ENCODE results near the gene TRIM54. TPM values are rescaled to one million over a fixed set of nuclear protein-coding genes. Genes with fewer than 3 reads are reported as not detected.

The TRIM54 gene, protein sequence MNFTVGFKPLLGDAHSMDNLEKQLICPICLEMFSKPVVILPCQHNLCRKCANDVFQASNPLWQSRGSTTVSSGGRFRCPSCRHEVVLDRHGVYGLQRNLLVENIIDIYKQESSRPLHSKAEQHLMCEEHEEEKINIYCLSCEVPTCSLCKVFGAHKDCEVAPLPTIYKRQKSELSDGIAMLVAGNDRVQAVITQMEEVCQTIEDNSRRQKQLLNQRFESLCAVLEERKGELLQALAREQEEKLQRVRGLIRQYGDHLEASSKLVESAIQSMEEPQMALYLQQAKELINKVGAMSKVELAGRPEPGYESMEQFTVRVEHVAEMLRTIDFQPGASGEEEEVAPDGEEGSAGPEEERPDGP
- total RNA-seq (2021): 2.2 and 2.8 TPM in 2 replicates
- Bru-seq, nascent RNA: percentile 39 among the genes with signal in this experiment
- BruChase-seq, experiment 1, labeled RNA remaining after a 2-hour chase: percentile 40 among the genes with signal in this experiment
- BruChase-seq, experiment 2, labeled RNA remaining after a 6-hour chase: percentile 40 among the genes with signal in this experiment
- long read RNA-seq, partial matches to known transcripts: 0 of 1 reads
- long read RNA-seq, other reads (novel, unspliced or antisense): 1 of 1 reads

DNA sequence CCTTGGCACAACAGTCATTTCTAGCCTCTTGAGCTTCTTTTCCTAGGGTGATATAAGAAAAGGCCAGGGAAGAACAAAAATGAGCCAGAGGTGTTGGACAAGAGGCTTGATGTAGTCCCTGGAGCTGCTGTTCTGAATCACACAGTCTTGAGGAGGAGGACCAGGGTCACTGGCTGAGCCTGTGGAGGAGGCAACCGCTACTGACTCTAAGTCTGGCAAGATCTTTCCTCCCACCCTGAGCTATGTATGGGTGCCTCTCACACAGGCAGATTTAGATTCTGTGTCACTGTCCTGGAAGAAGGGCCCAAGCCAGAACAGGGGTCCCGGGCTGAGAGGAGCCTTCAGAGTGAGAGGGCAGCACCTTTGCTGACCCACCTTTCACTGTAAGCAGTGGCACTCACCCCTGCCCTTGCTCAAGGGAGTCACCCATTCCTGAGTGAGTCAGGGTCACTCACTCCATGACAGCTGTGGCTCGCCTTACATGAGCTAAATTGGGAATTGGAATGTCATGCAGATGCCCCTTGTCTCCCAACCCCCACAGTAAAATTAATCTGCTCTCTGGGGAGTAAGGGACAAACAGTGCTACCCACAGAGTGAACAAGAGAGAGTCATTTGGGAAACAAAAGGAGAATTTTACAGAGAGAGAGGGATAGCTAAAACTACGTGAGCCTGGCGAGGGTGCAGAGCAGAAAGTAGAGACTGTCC is at the start of gene TRIM54:
Gene TRIM54 (plus strand): TSS at position 575 of the 705 bp plus-strand sequence. CDS start 303 bp downstream, outside the sequence.
- H3K9me3 ChIP-seq (ENCODE audit: low read depth, low read length, poor library complexity, severe bottlenecking): no peaks in the 10 kb centered on the region
- peak; percentile 43 for DNase-seq (ENCODE audit: low spot score)
- H3K36me3 ChIP-seq (ENCODE audit: insufficient read depth, low read length, poor library complexity, severe bottlenecking): no peaks in the 10 kb centered on the region
- TF ChIP-seq EZH2 (IDR thresholded peaks at IDR 0.05; ENCODE audit: borderline replicate concordance, low read depth, low read length, poor library complexity, severe bottlenecking): no peak
- peaks cover 16% of the 10 kb centered on the region for H3K4me1 ChIP-seq (ENCODE audit: insufficient read depth, low read length, poor library complexity, severe bottlenecking)
- intact Hi-C loops (cut with micrococcal nuclease; ENCODE audit: unreplicated experiment): loop anchor here (2.0 to 5.0 kb wide), 2 partner anchors 183 to 320 kb away; no protein-coding TSS in a partner anchor
- no peak within 1 kb of the TSS for H3K4me3 ChIP-seq (ENCODE audit: low read depth, low read length, poor library complexity, severe bottlenecking)
- no peaks in the 10 kb centered on the region for H3K27me3 ChIP-seq (replicated peaks; ENCODE audit: insufficient read depth, low read depth, low read length, poor library complexity)
- POLR2A ChIA-PET (ENCODE audit: low non-redundant PET): no interaction called here
- no peak within 1 kb of the TSS for H3K27ac ChIP-seq (ENCODE audit: low read depth, low read length, poor library complexity, severe bottlenecking)
- BruUV-seq (replicated peaks): no TSS peak
- CTCF ChIA-PET: interaction anchor here (0.5 to 1.5 kb wide), 2 partner anchors 17 to 265 kb away, joined by 3 to 11 read pairs; no protein-coding TSS in a partner anchor

DNA sequence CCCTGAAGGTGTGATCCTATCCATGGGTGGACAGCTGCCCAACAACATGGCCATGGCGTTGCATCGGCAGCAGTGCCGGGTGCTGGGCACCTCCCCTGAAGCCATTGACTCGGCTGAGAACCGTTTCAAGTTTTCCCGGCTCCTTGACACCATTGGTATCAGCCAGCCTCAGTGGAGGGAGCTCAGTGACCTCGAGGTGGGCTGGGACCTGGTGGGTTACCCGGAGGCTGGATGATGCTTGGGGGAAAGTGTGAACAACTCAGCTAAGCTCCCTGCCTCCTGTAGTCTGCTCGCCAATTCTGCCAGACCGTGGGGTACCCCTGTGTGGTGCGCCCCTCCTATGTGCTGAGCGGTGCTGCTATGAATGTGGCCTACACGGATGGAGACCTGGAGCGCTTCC is 48.9 kb upstream of the TRIM54 start:
- ChIA-PET POLR2A (ENCODE audit: low non-redundant PET) (interaction anchor here (0.6 kb wide), 1 partner anchor 29 kb away, joined by 3 read pairs; the partner anchor contains the start of gene SLC30A3), CTCF (interaction anchor here (0.6 kb wide), 1 partner anchor 70 kb away, joined by 5 read pairs; no protein-coding TSS in a partner anchor)
- Histone ChIP-seq H3K27me3 (replicated peaks; ENCODE audit: insufficient read depth, low read depth, low read length, poor library complexity) (no peaks in the 10 kb centered on the region), H3K36me3 (ENCODE audit: insufficient read depth, low read length, poor library complexity, severe bottlenecking) (peaks cover 99% of the 10 kb centered on the region), H3K9me3 (ENCODE audit: low read depth, low read length, poor library complexity, severe bottlenecking) (no peaks in the 10 kb centered on the region), H3K4me1 (ENCODE audit: insufficient read depth, low read length, poor library complexity, severe bottlenecking) (no peaks in the 10 kb centered on the region), H3K4me3 (ENCODE audit: low read depth, low read length, poor library complexity, severe bottlenecking) (no peak overlapping the region), H3K27ac (ENCODE audit: low read depth, low read length, poor library complexity, severe bottlenecking) (no peak overlapping the region)
- TF ChIP-seq, protein P1, sequence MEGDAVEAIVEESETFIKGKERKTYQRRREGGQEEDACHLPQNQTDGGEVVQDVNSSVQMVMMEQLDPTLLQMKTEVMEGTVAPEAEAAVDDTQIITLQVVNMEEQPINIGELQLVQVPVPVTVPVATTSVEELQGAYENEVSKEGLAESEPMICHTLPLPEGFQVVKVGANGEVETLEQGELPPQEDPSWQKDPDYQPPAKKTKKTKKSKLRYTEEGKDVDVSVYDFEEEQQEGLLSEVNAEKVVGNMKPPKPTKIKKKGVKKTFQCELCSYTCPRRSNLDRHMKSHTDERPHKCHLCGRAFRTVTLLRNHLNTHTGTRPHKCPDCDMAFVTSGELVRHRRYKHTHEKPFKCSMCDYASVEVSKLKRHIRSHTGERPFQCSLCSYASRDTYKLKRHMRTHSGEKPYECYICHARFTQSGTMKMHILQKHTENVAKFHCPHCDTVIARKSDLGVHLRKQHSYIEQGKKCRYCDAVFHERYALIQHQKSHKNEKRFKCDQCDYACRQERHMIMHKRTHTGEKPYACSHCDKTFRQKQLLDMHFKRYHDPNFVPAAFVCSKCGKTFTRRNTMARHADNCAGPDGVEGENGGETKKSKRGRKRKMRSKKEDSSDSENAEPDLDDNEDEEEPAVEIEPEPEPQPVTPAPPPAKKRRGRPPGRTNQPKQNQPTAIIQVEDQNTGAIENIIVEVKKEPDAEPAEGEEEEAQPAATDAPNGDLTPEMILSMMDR (conservative IDR thresholded peaks at IDR 0.05; ENCODE audit: low read depth, low read length): no peak
- TF ChIP-seq EZH2 (IDR thresholded peaks at IDR 0.05; ENCODE audit: borderline replicate concordance, low read depth, low read length, poor library complexity, severe bottlenecking): no peak
- no peak for DNase-seq (ENCODE audit: low spot score)
- BruUV-seq (replicated peaks): TSS peak; percentile 30
- intact Hi-C loops (cut with micrococcal nuclease; ENCODE audit: unreplicated experiment): no loop called here

DNA sequence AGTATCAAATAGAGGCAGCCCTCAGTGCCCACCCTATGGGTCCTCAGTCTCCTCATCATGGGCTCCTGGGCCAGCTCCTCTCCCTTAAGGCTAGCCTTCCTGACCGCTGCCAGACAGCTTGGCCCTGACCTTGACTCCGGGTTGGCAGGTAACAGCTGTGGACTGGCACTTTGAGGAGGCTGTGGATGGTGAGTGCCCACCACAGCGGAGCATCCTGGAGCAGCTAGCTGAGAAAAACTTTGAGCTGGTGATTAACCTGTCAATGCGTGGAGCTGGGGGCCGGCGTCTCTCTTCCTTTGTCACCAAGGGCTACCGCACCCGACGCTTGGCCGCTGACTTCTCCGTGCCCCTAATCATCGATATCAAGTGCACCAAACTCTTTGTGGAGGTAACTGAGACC is 46.1 kb upstream of the TRIM54 start:
- Histone ChIP-seq H3K27me3 (replicated peaks; ENCODE audit: insufficient read depth, low read depth, low read length, poor library complexity) (no peaks in the 10 kb centered on the region), H3K9me3 (ENCODE audit: low read depth, low read length, poor library complexity, severe bottlenecking) (no peaks in the 10 kb centered on the region), H3K4me3 (ENCODE audit: low read depth, low read length, poor library complexity, severe bottlenecking) (no peak overlapping the region), H3K4me1 (ENCODE audit: insufficient read depth, low read length, poor library complexity, severe bottlenecking) (no peaks in the 10 kb centered on the region), H3K27ac (ENCODE audit: low read depth, low read length, poor library complexity, severe bottlenecking) (no peak overlapping the region), H3K36me3 (ENCODE audit: insufficient read depth, low read length, poor library complexity, severe bottlenecking) (peaks cover 100% of the 10 kb centered on the region)
- ChIA-PET CTCF (no interaction called here), POLR2A (ENCODE audit: low non-redundant PET) (interaction anchor here (0.5 kb wide), 1 partner anchor 1095 kb away, joined by 4 read pairs; no protein-coding TSS in a partner anchor)
- no peak for DNase-seq (ENCODE audit: low spot score)
- TF ChIP-seq, protein P1 (conservative IDR thresholded peaks at IDR 0.05; ENCODE audit: low read depth, low read length): no peak
- TF ChIP-seq EZH2 (IDR thresholded peaks at IDR 0.05; ENCODE audit: borderline replicate concordance, low read depth, low read length, poor library complexity, severe bottlenecking): no peak
- no TSS peak for BruUV-seq (replicated peaks)
- intact Hi-C loops (cut with micrococcal nuclease; ENCODE audit: unreplicated experiment): no loop called here

All from A673 (cell line).